ENCODE data around the gene WDR74.

The WDR74 gene

DNA sequence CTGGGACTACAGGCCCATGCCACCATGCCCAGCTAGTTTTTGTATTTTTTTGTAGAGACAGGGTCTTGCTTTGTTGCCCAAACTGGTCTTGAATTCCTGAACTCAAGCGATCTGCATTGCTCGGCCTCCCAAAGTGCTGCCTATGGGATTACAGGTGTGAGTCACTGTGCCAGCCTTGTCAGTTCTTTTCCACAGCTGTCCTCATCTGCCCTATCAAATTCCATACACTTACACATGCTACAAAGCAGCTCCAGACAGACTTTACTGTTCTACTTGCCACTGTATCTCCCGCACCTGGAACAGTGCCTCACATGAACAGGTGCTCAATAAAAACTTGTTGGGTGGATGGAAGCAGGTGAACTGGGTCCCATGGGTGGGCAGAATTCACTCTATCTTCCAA lies 15.7 kb downstream of the WDR74 start:
- no peak for DNase-seq (ENCODE audit: low read depth)
- H3K4me3 ChIP-seq (ENCODE audit: low read depth, low read length), result no peak overlapping the region
- TF ChIP-seq MYC (IDR thresholded peaks at IDR 0.05; ENCODE audit: low read depth, low read length), result no peak
- TF ChIP-seq, protein P1, sequence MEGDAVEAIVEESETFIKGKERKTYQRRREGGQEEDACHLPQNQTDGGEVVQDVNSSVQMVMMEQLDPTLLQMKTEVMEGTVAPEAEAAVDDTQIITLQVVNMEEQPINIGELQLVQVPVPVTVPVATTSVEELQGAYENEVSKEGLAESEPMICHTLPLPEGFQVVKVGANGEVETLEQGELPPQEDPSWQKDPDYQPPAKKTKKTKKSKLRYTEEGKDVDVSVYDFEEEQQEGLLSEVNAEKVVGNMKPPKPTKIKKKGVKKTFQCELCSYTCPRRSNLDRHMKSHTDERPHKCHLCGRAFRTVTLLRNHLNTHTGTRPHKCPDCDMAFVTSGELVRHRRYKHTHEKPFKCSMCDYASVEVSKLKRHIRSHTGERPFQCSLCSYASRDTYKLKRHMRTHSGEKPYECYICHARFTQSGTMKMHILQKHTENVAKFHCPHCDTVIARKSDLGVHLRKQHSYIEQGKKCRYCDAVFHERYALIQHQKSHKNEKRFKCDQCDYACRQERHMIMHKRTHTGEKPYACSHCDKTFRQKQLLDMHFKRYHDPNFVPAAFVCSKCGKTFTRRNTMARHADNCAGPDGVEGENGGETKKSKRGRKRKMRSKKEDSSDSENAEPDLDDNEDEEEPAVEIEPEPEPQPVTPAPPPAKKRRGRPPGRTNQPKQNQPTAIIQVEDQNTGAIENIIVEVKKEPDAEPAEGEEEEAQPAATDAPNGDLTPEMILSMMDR (IDR thresholded peaks at IDR 0.05; ENCODE audit: low read depth, low read length), result no peak
- TF ChIP-seq, protein P2, sequence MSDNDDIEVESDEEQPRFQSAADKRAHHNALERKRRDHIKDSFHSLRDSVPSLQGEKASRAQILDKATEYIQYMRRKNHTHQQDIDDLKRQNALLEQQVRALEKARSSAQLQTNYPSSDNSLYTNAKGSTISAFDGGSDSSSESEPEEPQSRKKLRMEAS (IDR thresholded peaks at IDR 0.05; ENCODE audit: low read depth, low read length), result no peak
- no peak for TF ChIP-seq POLR2A (IDR thresholded peaks at IDR 0.05; ENCODE audit: extremely low read depth, insufficient read length)

GRCh38 chr11:62817129-62817528 lies 22.3 kb downstream of the WDR74 start:
- TF ChIP-seq, protein P2 (IDR thresholded peaks at IDR 0.05; ENCODE audit: low read depth, low read length), result no peak
- TF ChIP-seq, protein P1 (IDR thresholded peaks at IDR 0.05; ENCODE audit: low read depth, low read length), result no peak
- TF ChIP-seq MYC (IDR thresholded peaks at IDR 0.05; ENCODE audit: low read depth, low read length) (no peak), POLR2A (IDR thresholded peaks at IDR 0.05; ENCODE audit: extremely low read depth, insufficient read length) (no peak)
- no peak overlapping the region for H3K4me3 ChIP-seq (ENCODE audit: low read depth, low read length)
- no peak for DNase-seq (ENCODE audit: low read depth)

GRCh38 chr11:62816557-62816956 lies 22.8 kb downstream of the WDR74 start:
- peak; percentile 63 for DNase-seq (ENCODE audit: low read depth)
- H3K4me3 ChIP-seq (ENCODE audit: low read depth, low read length), result no peak overlapping the region
- TF ChIP-seq, protein P1 (IDR thresholded peaks at IDR 0.05; ENCODE audit: low read depth, low read length), result no peak
- no peak for TF ChIP-seq MYC (IDR thresholded peaks at IDR 0.05; ENCODE audit: low read depth, low read length)
- no peak for TF ChIP-seq POLR2A (IDR thresholded peaks at IDR 0.05; ENCODE audit: extremely low read depth, insufficient read length)
- TF ChIP-seq, protein P2 (IDR thresholded peaks at IDR 0.05; ENCODE audit: low read depth, low read length), result no peak

- DNase-seq (ENCODE audit: low read depth), result no peak
- TF ChIP-seq, protein P1 (IDR thresholded peaks at IDR 0.05; ENCODE audit: low read depth, low read length), result no peak
- TF ChIP-seq, protein P2 (IDR thresholded peaks at IDR 0.05; ENCODE audit: low read depth, low read length), result no peak
- no peak for TF ChIP-seq MYC (IDR thresholded peaks at IDR 0.05; ENCODE audit: low read depth, low read length)
- no peak for TF ChIP-seq POLR2A (IDR thresholded peaks at IDR 0.05; ENCODE audit: extremely low read depth, insufficient read length)
Measured at GRCh38 chr11:62811659-62812058, 27.7 kb downstream of the WDR74 start.

GRCh38 chr11:62810748-62811147 lies 28.6 kb downstream of the WDR74 start:
- H3K4me3 ChIP-seq (ENCODE audit: low read depth, low read length), result no peak overlapping the region
- TF ChIP-seq, protein P1 (IDR thresholded peaks at IDR 0.05; ENCODE audit: low read depth, low read length), result no peak
- TF ChIP-seq POLR2A (IDR thresholded peaks at IDR 0.05; ENCODE audit: extremely low read depth, insufficient read length), result no peak
- TF ChIP-seq, protein P2 (IDR thresholded peaks at IDR 0.05; ENCODE audit: low read depth, low read length), result no peak
- no peak for TF ChIP-seq MYC (IDR thresholded peaks at IDR 0.05; ENCODE audit: low read depth, low read length)
- DNase-seq (ENCODE audit: low read depth), result no peak

More at GRCh38 chr11:62811659-62812058, 27.7 kb downstream of the WDR74 start:
- H3K4me3 ChIP-seq (ENCODE audit: low read depth, low read length), result no peak overlapping the region

Measured in NB4 (cell line).